NCI-H446 treated with DMSO at 0.1 percent for 48 hours (cell line): ENCODE measurements around the gene FOXO3B.
"Not testable (repeated sequence)": the region's sequence is repeated elsewhere in the genome, so short reads cannot be mapped to it uniquely, and the experiment has no call there.

Experiments used
- DNase-seq: peaks from one replicate; lab custom pipeline; 2025; lab: John Stamatoyannopoulos, UW

Gene FOXO3B

GRCh38 chr17:18681767-18682571, at the start of gene FOXO3B:
TSS of gene FOXO3B (minus strand) at chr17:18682314. CDS start at chr17:18681651, 663 bp downstream.
- peak; percentile 77 for DNase-seq

GRCh38 chr17:18723509-18723908, 41.4 kb upstream of the FOXO3B start:
- DNase-seq, result not testable (repeated sequence)

GRCh38 chr17:18722612-18723011, 40.5 kb upstream of the FOXO3B start:
- not testable (repeated sequence) for DNase-seq

GRCh38 chr17:18721775-18722547, 39.8 kb upstream of the FOXO3B start:
- DNase-seq, result not testable (repeated sequence)

GRCh38 chr17:18719428-18720110, 37.5 kb upstream of the FOXO3B start:
- not testable (repeated sequence) for DNase-seq

- not testable (repeated sequence) for DNase-seq
These were observed 36.7 kb upstream of the FOXO3B start for GRCh38 chr17:18718643-18719427.

- peak; percentile 22 for DNase-seq
These were observed 30.4 kb upstream of the FOXO3B start for GRCh38 chr17:18712354-18712999.

GRCh38 chr17:18708215-18708614, 26.1 kb upstream of the FOXO3B start:
- DNase-seq, result not testable (repeated sequence)

GRCh38 chr17:18705955-18706354, 23.8 kb upstream of the FOXO3B start:
- DNase-seq, result not testable (repeated sequence)

- DNase-seq, result not testable (repeated sequence)
These were observed 16.5 kb upstream of the FOXO3B start for GRCh38 chr17:18698473-18699103.

GRCh38 chr17:18695143-18695542, 13.0 kb upstream of the FOXO3B start:
- not testable (repeated sequence) for DNase-seq

- not testable (repeated sequence) for DNase-seq
These were observed 554 bp upstream of the FOXO3B start for GRCh38 chr17:18682668-18683067.

- DNase-seq, result not testable (repeated sequence)
These were observed 4.7 kb downstream of the FOXO3B start for GRCh38 chr17:18677381-18677780.

- not testable (repeated sequence) for DNase-seq
These were observed 5.2 kb downstream of the FOXO3B start for GRCh38 chr17:18676928-18677327.

- DNase-seq, result not testable (repeated sequence)
These were observed 9.5 kb downstream of the FOXO3B start for GRCh38 chr17:18672395-18673227.

GRCh38 chr17:18668625-18669024, 13.5 kb downstream of the FOXO3B start:
- DNase-seq, result not testable (repeated sequence)

GRCh38 chr17:18667535-18667934, 14.6 kb downstream of the FOXO3B start:
- not testable (repeated sequence) for DNase-seq

GRCh38 chr17:18666326-18666725, 15.8 kb downstream of the FOXO3B start:
- DNase-seq, result not testable (repeated sequence)

- DNase-seq, result not testable (repeated sequence)
These were observed 20.0 kb downstream of the FOXO3B start for GRCh38 chr17:18661924-18662624.
